GM18508 (cell line): ENCODE data around the gene ADAM10.

Experiments
- ATAC-seq: cut with Tn5 transposase; IDR thresholded peaks from one replicate; pipeline ENCODE4 v1.9.1; 2021; ENCODE audit warnings: moderate number of reproducible peaks; ENCODE audit not compliant: insufficient read depth, unreplicated experiment

Gene ADAM10

DNA sequence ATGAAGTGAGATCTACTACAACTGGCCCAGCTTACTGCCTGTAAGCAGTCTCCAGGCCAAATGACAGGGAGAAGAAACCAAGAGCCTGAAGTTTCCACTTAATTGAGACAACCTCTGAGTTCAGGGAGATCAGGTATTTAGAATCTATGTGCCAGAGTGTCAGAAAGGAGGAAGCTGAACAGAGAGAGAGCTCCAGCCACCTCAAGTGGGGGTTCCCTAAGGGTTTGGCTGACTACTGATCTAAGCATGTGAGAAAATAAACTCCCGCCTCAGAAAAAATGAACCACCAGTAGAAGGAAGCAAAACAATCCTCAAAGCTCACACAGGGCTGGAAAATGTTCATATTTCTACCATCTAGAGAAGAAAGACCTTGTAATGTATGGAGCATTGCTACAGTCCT lies 25.0 kb downstream of the ADAM10 start:
- peak; percentile 62 for ATAC-seq

DNA sequence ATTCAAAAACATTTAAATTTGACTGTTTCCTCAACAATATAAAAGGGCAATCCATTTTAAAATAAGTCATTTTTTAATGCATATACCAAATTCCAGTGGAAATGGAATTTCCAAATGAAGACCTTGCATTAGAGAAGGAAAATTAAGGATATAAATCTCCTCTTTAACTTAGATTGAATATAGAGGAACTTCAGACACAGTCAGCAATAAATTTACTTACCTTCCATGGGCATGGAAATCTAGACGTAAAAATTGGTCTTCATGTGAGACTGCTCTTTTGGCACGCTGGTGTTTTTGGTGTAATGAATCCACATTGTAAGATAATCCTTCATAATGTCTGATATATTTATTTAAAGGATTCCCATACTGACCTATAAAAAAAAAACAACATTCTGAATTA lies 32.1 kb downstream of the ADAM10 start:
- no peak for ATAC-seq

DNA sequence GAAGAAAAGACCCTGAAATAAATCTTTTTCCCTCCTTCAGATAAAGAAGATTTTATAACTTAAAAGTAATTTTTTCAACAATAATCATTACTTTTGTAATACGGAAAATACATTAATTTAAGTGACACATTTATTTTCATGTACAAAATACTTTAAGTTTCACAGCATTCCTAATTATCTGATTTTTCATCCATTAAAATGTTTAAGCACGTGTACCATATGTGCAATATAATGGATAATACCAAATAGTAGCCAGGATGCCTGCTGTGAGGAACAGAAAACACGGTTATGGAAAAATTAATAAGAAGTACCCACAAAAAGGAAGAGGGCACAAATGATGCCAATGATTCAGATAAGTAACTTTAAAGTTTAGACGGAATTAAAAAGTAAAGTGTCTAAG lies 33.5 kb downstream of the ADAM10 start:
- ATAC-seq = no peak

DNA sequence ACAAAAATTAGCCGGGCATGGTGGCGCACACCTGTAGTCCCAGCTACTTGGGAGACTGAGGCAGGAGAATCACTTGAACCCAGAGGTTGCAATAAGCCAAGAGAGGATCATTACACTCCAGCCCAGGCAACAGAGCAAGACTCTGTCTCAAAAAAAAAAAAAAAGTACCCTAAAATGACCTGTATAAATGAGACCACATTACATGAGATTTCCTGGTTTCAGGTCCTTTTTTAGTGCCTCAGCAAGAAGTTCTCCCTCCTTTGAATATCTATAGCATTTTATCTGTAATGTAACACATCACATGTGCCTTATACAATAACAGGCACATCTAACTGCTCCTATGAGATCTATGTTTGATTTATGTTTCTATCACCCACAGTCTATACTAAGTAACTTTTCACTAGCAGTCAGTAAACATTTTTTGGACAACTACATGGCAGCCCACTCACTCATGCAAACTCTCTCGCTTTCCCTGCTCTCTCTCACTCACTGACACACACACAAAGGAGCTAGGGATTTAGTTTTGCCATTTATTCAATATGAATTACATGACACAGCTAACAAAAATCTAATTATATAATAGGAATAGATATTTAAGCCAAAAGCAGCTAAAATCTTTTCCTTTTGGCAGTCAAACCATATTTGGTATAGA lies 34.1 kb downstream of the ADAM10 start:
- ATAC-seq = no peak

DNA sequence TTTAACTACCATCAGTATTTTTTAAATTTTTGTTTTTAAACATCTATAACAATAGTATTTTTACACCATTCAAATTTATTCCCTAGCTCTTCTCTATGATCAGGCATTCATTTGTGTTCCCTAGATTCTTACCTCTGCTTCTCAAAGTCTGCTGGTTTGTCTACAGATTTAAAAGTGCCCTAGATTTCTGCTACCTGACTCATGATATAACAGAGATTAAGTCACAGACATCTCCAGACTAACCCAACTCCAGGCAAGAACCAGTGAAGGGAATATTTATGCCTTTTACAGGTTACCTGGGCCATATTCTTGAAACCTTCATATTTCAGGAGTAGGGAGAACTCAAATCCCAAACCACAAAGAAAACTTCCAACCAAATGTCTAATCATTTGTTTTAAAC lies 38.8 kb downstream of the ADAM10 start:
- ATAC-seq = no peak

DNA sequence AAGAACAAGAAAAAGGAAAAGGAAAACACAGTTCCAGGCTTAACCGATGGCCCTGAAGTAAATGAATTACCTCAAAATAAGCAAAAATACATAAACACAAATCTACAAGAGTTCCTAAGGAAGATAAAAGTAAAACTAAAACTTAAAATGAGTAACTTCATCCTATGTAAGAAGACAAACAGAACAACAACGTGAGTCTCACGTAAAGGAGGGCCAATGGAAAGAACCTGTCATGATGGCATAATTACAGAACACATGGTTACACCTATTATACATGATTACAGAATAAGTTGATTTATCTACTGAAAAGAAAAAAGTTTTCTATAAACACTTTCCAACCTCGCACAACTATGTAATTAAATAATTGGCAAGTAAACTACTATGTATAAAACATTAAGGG lies 42.1 kb downstream of the ADAM10 start:
- no peak for ATAC-seq

DNA sequence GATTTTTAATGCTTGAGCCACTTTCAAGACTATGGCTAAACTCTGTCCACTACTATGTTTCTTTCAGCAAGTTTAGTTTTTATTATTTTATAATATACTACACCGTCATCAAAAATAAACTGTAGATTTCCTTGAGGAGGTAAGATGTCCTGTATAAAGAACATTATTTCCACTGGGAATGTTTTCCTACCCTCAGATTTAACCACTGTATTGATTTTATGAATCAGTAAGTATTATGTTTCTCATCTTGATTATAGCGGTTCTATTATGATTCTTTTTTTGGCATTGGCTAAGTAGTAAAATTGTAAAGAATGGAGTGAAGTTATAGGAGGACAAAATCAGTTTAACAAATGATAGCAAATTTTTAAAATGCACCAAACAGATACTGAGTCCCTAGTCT lies 44.4 kb downstream of the ADAM10 start:
- ATAC-seq = no peak

DNA sequence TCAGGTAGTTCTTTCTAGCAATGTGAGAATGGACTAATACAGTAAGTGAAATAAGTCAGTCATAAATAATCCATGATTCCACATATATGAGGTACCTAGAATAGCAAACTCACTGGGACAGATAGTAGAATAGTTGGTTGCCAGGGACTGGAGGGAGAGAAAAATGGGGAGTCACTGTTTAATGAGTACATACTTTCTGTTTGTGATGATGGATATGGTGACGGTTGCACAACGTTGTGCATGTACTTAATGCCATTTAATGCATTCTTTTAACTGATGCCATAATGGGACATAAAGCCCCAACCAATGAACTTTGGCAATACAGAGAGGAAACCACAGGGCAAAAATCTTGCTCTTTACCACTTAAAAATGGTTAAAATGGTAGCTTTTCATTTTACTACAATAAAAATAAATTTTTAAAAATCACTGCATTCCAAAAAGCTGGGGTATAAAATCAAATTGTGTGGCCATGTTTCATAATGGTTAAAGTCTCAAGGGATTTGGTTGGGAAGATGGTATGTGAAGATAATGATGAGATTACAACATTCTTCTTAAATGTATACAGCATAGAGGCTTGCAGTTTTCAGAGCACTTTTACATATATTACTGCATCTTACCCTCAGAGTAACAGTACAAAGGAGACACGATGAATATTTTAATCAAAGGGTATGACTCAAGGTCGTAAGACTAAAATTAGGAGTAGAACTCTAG lies 45.2 kb downstream of the ADAM10 start:
- no peak for ATAC-seq

DNA sequence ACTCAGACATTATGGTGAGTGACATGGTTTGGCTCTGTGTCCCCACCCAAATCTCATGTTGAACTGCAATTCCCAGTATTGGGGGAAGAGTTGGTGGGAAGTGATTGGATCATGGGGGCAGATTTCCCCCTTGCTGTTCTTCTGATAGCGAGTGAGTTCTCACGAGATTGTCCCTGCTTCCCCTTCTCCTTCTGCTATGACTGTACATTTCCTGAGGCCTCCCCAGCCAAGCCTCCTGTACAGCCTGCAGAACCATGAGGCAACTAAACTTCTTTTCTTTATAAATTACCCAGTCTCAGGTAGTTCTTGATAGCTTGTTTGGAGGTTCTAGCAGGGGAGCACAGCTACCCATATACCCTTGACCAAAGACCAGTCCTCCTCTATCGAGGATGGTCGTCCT lies 45.9 kb downstream of the ADAM10 start:
- ATAC-seq = no peak

DNA sequence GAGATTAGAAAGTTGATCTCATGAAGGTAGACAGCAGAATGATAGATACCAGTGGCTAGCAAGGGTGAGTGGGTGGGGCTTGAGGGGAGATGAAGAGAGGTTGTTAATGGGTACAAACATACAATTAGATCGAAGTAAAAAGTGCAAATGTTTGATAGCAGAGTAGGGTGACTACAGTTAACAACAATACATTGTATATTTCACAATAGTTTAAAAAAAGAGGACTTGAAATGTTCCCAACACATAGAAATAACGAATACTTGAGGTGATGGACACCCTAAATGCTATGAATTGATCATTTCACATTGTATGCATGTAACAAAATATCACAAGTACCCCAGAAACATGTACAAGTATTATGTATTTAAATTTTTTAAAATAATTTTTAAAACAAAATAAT lies 47.3 kb downstream of the ADAM10 start:
- ATAC-seq = no peak

DNA sequence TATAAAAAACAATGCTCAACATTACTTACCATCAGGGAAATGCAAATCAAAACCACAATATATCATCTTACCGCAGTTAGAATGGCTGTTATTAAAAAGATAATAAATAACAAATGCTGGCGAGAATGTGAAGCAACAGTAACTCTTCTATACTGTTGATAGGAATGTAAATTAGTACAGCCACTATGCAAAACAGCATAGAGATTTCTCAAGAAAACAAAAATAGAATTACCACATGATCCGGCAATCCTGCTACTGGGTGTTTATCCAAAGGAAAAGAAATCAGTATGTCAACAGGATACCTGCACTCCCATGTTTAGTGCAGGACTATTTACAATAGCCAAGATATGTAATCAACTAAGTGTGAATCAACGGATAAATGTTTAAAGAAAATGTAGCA lies 48.1 kb downstream of the ADAM10 start:
- no peak for ATAC-seq

DNA sequence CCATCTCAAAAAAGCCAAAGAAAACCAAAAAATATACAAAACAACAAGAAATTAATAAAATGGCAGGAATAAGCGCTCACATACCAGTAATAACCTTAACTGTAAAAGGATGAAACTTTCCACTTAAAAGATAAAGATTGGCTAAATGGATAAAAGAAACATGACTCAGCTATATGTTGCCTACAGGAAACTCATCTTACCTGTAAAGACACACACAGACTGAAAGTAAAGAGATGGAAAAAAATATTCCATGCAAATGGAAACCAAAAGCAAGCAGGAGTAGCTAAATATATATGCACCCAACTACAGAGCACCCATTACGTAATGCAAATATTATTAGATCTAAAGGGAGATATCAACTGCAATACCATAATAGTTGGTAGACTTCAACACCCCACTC lies 49.7 kb downstream of the ADAM10 start:
- ATAC-seq = no peak

DNA sequence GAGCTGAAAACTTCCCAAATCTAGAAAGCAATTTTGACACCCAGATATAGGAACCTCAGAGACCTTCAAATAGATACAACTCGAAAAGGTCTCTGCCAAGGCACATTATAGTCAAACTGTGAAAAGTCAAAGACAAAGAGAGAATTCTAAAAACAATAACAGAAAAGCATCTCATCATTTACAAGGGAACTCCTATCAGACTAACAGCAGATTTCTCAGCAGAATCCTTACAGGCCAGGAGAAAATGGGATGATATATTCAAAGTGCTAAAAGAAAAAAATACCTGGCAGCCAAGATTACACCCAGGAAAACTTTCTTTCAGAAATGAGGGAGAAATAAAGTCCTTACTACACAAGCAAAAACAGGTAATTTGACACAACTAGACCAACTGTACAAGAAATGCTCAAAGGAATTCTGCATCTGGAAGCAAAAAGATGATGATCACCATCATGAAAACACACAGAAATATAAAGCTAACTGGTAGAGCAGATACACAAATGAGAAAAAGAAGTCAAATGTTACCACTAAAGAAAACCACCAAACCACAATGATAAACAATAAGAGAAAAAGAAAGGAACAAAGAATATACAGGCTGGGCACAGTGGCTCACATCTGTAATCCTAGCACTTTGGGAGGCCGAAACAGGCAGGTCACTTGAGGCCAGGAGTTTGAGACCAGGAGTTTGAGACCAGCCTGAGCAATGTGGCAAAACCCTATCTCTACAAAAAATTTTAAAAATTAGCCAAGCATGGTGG lies 50.4 kb downstream of the ADAM10 start:
- no peak for ATAC-seq

DNA sequence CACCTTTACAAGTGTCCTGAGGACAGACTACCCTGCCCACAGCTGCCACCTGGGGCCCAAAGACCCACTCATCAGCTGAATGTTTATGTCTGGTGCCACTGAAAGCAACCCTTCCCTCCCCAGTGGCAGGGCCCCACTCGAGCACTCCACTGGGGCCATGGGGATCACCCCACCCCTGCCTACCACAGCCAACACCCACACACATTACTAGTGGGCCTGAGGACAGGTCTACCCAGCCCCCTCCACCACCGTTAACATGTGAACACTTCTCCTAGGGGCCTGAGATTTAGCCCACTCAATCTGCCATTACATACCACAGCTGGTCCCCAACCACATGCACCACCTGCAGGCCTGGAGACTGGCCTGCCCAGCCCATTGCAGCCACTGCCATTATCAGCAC lies 52.3 kb downstream of the ADAM10 start:
- ATAC-seq = no peak

DNA sequence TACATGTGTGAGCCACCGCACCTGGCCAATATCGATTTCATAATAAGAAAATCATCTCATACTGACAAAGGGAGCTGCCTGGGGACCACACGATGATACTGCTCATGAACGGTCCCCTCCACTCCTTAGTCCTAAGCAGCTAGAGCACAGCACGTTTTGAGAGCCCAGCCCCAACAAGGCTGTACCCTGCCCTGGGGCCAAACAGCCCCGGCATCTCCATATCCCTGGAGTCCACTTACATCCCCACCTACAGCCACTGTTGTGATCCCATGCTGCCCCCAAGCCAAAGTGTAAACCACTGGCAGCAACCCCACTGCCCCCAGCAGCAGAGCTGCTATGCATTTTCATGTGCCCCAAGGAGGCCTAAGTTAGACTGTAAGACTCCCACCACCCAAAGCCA lies 52.8 kb downstream of the ADAM10 start:
- no peak for ATAC-seq

DNA sequence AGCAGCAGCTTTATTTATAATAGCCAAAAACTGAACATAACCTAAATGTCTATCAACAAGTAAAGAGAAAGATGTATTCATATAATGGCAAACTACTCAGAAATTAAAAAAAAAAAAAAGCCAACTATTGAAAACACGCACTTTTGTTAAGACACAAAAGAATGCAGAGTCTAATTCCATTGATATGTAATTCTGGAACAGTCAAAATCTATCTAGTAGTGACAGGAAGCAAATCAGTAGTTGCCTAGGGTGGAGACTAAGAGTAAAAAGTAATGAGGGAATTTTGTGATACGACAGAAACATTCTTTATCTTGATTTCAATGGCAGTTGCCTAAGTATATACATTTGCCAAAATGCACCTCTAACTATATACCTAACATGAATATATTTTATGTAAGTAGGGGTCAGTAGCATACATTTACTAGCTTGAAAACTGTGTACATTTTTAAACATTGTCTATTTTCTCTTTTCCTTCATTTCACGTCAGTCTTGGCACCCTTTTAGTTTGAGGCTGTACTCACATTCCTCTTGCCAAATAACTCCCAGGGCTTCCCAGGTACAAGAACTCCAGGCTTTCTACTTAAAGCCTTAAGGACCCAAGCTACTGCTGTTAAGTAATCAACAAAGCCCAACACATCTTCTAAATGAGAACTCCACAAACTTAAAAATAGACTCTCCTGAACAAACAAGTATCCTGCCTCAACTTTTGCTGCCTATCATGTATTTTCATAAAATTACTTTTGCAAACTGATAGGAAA lies 54.7 kb downstream of the ADAM10 start:
- no peak for ATAC-seq

DNA sequence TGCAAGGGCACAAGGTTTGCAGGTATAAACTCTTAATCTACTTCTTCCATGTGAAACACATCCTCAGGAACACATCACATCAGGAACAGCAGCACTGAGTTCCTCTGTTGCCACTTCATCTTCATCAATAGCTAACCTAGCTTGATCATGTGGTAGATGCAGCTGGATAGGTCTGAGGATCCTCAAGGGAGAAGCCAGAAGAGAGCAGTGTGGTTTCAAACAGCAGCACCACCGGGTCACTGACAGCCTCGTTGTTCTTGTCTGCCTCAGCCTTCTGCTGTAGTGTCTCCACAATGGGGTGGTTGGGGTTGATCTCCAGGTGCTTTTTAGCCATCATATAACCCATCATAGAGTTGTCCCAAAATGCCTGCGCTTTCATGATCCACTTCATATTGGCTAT lies 58.8 kb downstream of the ADAM10 start:
- no peak for ATAC-seq

DNA sequence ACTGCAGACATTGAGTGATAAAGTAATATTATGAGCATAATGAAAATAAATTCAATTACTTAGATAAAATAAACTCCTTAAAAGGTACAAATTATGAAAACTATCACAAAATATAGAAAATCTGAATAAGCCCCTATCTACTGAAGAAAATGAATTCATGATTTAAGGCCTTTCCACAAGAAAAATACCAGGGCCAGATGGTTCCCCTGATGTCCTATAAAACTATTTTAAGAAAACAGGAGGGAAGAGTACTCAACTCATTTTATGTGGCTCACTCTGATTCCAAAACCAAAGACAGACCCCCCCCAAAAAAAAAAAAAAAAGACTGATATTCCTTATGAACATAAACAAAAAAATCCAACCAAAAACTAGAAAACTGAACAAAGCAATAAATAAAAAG lies 59.9 kb downstream of the ADAM10 start:
- ATAC-seq = no peak

DNA sequence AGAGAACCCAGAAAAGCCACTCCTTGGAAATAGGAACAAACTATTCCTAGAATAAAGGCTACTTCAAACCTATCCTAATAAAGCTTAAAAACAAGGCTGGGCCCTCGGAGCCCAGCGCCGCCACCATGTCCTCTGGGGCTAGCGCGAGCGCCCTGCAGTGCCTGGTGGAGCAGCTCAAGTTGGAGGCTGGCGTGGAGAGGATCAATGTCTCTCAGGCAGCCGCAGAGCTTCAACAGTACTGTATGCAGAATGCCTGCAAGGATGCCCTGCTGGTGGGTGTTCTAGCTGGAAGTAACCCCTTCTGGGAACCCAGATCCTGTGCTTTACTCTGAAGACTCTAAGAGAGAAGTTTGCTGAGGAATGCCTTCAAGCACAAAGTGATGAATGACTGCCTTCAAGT lies 63.2 kb downstream of the ADAM10 start:
- ATAC-seq = no peak

DNA sequence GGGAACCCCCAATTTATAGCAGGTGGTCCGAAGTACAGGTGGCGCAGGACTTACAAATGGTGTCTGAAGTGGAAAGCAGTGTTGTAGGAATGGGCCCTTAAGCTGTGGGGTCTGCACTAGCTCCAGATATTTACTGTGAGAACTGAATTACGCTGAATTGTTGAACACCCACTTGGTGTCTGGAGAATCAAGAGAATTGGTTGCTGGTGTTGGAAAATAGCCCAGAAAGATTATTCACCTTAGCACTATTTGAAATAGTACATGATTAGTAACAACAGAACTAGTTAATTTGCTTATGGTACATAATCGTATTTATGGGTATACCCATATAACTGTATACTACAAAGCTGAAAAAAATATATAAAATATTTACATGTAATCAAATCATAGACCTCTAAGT lies 64.8 kb downstream of the ADAM10 start:
- ATAC-seq = no peak
